HL-60/S4 treated with retinoic acid at 250 ng/mL for 4 days and 3 days (cell line): ENCODE measurements around the gene HMMR.

ENCODE experiments used
- in situ Hi-C: fragments of 300-500 bp; cut with MboI; formaldehyde crosslinking; loops from 2 replicates; pipeline ENCODE4 v1.7.0; 2022; ENCODE audit warnings: low sequenced_read_pairs

HMMR gene

DNA sequence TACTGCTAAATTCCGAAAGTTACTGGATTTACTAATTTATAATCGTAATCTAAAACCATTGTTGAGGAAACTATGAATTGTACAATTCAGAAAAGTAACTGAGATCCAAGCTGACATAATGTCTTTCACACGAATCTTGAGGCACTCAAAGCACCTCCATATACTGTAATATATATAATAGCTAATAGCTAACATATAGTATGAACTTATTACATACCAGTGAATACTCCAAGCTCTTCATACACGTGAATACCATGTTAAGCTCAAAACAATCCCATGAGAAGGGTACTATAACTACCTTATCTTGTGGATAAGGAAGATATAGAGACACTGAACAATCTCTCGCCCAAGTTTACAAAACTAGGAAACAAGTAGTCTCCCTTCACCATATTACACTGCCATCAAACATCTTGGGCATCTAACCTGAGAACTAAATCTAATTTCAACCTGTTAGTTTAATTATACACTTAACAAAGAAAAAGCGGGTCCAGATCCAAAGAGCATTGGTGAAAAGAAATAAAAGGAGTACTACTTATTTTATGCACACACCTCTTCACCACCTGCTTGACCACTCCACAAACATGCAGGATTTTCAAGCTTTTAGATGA is 1.6 kb upstream of the HMMR start:
- in situ Hi-C loops: no loop called here

DNA sequence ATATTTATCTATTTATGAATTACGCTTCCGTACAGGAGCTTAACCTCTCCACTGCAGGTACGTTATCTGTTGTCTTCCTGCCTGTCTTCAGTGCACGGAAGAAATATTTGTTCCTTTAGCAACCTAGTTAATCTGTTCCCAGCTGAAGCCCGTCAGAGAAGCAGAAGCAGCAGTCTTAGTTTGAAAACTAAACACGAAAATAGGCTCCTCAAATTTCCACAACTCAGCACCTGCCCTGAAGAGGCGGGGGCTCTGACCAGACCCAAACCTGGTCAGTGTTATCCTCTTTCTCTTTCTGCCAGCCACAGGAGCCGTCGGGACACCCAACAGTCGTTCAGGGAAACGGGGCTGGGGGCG is 992 bp upstream of the HMMR start:
- in situ Hi-C loops: no loop called here

GRCh38 chr5:163459819-163460561 is 442 bp upstream of the HMMR start, which contains the start of gene NUDCD2:
NUDCD2 (minus strand) TSS chr5:163460102; CDS start chr5:163460050, 52 bp downstream.
- in situ Hi-C loops: no loop called here

GRCh38 chr5:163463063-163463435 is 2.6 kb downstream of the HMMR start:
- in situ Hi-C loops: no loop called here

DNA sequence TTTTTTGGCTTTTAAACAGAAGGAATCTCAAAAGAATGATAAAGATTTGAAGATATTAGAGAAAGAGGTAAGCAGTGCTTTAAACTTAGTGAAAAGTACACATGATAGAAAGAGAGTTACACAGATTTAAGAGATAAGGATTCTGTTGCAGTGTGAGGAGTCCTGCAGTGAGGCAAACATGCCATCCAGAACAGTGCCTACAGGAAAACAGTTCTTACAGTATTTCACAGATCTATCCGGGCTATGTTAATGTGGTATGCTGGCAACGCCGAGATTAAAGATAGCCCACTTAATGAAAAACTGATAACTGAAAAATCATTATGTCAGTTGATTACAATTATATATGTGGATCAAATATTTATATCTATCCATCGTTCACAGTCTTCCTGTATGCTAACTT is 7.2 kb downstream of the HMMR start:
- in situ Hi-C loops: no loop called here

GRCh38 chr5:163473635-163474243 is 13.3 kb downstream of the HMMR start:
- in situ Hi-C loops: no loop called here

GRCh38 chr5:163475411-163475810 is 15.0 kb downstream of the HMMR start:
- in situ Hi-C loops: no loop called here

GRCh38 chr5:163478126-163478981 is 17.9 kb downstream of the HMMR start:
- in situ Hi-C loops: no loop called here

GRCh38 chr5:163478982-163479271 is 18.5 kb downstream of the HMMR start:
- in situ Hi-C loops: no loop called here

GRCh38 chr5:163489055-163489744 is 28.8 kb downstream of the HMMR start:
- in situ Hi-C loops: no loop called here

- in situ Hi-C loops: no loop called here
These were observed 29.3 kb downstream of the HMMR start for GRCh38 chr5:163489745-163490075.

DNA sequence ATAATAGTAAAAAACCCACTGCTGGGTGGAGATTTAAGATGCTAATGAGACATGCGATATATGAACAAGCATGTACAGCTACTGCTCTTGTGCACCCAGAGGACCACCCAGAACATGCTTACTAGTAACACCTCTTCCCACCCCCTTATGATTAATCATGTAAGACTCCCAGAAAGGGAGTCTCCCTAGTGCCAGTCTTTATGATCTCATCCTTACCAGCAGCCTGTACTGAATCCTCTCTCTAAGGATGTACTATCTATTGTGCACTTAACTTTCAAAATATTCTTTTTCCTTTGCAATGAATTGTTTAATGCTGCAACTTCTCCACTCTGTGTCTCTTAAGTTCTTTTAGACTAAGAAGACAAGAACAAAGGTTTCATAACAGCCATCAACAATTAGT is 35.9 kb downstream of the HMMR start:
- in situ Hi-C loops: no loop called here

DNA sequence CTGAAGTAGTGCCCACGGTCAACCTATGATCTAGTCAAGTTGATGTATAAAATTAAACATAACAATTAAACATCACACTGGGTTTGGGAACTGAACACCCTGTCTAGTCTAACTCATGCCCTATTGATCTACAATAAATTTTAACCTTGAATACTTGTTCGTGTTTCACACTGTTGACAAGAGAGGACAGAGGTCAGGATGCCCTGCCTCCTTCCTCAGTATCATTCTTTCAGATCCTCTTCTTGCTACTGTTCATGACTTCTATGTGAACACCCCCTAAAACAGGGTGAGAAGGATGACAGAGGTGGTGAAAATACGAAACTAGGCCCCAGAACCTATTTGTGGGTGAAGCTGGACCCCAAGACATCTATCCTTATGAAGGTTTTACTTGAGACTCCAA is 36.9 kb downstream of the HMMR start:
- in situ Hi-C loops: no loop called here

GRCh38 chr5:163498886-163499285 is 38.5 kb downstream of the HMMR start:
- in situ Hi-C loops: no loop called here

DNA sequence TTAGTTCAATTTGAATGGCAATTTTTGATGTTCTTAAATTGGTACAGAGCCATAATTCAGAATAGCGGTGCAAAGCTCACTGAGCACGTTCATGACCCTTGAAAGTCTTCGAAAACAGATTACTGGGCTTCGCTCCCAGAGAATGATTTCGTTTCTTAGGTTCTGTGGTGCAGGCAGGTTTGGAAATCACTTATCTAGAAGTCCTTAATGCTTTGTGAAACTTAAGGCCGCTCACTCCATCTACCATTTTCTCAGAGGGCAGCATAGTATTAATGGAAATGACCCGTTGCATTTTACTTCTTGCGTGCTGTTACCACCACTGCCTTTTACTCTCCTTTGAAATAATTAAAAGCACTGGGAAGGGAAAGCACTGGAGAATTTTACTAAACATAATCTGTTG is 42.1 kb downstream of the HMMR start:
- in situ Hi-C loops: no loop called here

DNA sequence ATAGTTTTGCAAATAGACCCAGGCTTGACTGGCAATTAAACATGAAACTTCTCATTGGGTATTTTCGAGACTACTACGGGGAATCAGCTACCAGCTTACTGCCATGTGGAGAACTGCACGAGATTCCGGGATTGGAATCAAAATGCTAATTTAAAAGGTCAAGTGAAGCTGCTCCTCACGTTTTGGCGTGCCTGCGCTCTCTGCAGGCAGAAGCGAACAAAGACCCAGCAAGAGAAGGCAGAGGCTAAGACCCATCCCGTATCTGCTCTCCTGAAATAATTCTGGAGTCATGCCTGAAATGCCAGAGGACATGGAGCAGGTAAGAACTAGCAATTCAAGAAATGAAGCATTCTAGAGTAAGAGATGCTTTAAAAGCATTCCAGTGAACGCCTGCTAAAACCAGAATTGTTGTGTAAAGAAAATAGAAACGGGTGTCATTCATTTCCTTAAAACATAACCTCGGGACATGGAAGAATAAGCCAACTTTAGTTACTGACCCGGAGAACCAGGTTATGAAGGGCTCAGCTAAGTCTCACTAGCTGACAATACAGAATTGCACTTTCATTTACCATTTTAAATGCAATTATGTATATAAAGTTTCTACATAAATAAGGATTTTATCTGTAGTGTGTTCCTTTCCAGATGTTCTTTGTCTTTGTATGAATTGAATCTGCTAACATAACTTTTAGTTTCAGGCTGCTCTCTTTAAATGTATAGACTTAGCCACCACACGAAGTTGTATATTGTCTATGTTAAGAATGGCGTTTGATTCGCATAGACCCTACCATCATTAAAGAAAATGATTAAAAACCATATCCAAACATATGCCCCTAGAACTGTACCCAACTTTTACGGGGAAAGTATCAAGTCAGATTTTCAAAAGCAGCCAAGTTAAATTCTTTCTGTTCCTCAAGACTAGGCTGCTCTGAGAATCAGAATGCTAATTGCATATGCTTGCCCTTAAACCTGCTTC is 43.0 kb downstream of the HMMR start:
- in situ Hi-C loops: no loop called here

- in situ Hi-C loops: no loop called here
These were observed 43.9 kb downstream of the HMMR start for GRCh38 chr5:163504079-163504931.

GRCh38 chr5:163505049-163505367 is 44.6 kb downstream of the HMMR start:
- in situ Hi-C loops: no loop called here

DNA sequence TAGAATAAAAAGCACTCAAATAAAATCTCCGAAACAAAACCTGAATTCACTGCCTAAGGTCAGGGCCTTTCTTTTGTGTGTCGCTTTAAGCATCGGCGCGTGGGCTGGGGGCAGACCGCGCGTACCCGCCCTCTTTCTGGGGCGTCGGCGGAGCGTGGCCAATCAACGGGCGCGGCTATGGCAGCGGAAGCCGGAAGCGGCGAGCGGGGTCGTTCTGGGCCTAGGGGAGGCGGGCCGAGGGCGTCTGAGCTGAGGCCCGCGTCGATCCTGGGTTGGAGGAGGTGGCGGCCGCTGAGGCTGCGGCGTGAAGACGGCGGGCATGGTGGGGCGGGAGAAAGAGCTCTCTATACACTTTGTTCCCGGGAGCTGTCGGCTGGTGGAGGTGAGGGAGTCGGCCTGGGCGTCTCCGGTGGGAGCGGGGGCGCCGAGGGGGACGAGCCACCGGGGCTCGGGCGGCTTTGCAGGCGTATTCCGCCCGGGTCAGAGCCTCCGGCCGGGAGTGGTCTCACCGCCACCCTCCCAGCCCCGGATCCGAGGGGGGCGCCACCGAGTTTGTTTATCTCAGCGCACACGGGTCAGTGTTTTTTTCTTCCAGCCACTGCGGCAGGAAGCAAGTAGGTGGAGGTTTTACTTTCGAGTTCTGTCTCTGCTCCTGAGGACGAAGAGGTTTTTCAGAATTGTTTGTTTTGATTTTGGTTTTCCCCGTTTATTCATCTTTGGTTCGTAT is 45.1 kb downstream of the HMMR start, which contains the start of gene MAT2B:
Gene MAT2B (plus strand): TSS at position 252 of the 727 bp plus-strand sequence. CDS start 68 bp downstream, at position 320.
- in situ Hi-C loops: no loop called here
